PC-3 (cell line): ENCODE data around the gene MYO9A.

Experiments
- CTCF ChIP-seq: fragments of 300-600 bp; sonication (generic); conservative IDR thresholded peaks from 2 replicates; pipeline ENCODE4 v1.5.1; 2017; ENCODE audit warnings: antibody characterized with exemption, low read depth, mild to moderate bottlenecking, low read length
- EZH2 ChIP-seq: fragments of 300-600 bp; sonication (generic); IDR thresholded peaks from one replicate; pipeline ENCODE4 v1.6.1; 2017; ENCODE audit warnings: antibody characterized with exemption, mild to moderate bottlenecking, low read length; ENCODE audit not compliant: unreplicated experiment

GRCh38 chr15:72033711-72034110 lies 84.2 kb downstream of the MYO9A start:
- TF ChIP-seq CTCF: no peak
- TF ChIP-seq EZH2: no peak
